Left lung (tissue), 10 donors: ENCODE measurements around the gene HERC6. TPM values are rescaled to one million over a fixed set of nuclear protein-coding genes. Genes with fewer than 3 reads are reported as not detected.
A peak's percentile ranks its signal among the peaks of the same experiment; 100 is the strongest.
"Not testable (repeated sequence)": the region's sequence is repeated elsewhere in the genome, so short reads cannot be mapped to it uniquely, and the experiment has no call there.

Source experiments
- ATAC-seq: fragments of 200-7000 bp; cut with Tn5 transposase; one replicate; pipeline ENCODE4 v1.9.1; 2020; ENCODE audit warnings: moderate library complexity
- DNase-seq, 4 donors: peaks; one replicate each; pipeline ENCODE4 v3.0.0-alpha.2; 2013 to 2020
- H3K27ac ChIP-seq, 2 donors: fragments of 200-600 bp; sonication (generic) in 1 of 2; one replicate each; pipeline versions ENCODE4 v1.5.0 to v1.8.0; 2020 to 2021
- H3K27me3 ChIP-seq, 2 donors: fragments of 200-600 bp; sonication (generic) in 1 of 2; one replicate each; pipeline versions ENCODE4 v1.5.0 to v1.8.0; 2020 to 2021
- H3K36me3 ChIP-seq, 2 donors: fragments of 200-600 bp; sonication (generic) in 1 of 2; one replicate each; pipeline versions ENCODE4 v1.5.0 to v1.8.0; 2020 to 2021
- H3K4me1 ChIP-seq, 2 donors: fragments of 200-600 bp; one replicate each; pipeline ENCODE4 v1.8.0; 2021
- H3K4me3 ChIP-seq, 2 donors: fragments of 200-600 bp; sonication (generic) in 1 of 2; one replicate each; pipeline versions ENCODE4 v1.5.0 to v1.8.0; 2020 to 2021; ENCODE audit warnings: mild to moderate bottlenecking in 1 of 2
- H3K9me3 ChIP-seq, 2 donors: fragments of 200-600 bp; sonication (generic) in 1 of 2; one replicate each; pipeline versions ENCODE4 v1.5.0 to v1.8.0; 2020 to 2021
- CTCF ChIP-seq, 2 donors: fragments of 200-600 bp; sonication (generic) in 1 of 2; IDR thresholded peaks; one replicate each; pipeline versions ENCODE4 v1.5.0 to v1.8.0; 2021; ENCODE audit warnings: antibody characterized with exemption in 2 of 2
- intact Hi-C, 2 donors: fragments of 100-400 bp; cut with DNase I; formaldehyde crosslinking; loops; one replicate each; pipeline versions ENCODE4 v1.11.2 to v1.14.2; 2022
- polyA plus RNA-seq, 6 donors: library from polyadenylated mRNA; unstranded; fragments of 120-200 nt; gene quantifications; one replicate each; pipeline ENCODE4 v1.2.1, GENCODE V29; 2013; ENCODE audit not compliant: insufficient read length in 6 of 6
- total RNA-seq, 2 donors: library from RNA; stranded (reverse); fragmentation: NEBNext Ultra II Directional; extraction: Animal tissue kit (Norgen Biotek cat#: 25700); gene quantifications; one replicate each; pipeline ENCODE4 v1.2.1, GENCODE V29; 2021
- donor health status: DM: no; HTN: yes; CAD: no.
- donor health status: DM: no; HTN: no; CAD: no.

The HERC6 gene
- total and polyA plus RNA-seq, 8 donors: 10.7 to 21.9 (median 13.0) TPM

- no peak for TF ChIP-seq CTCF (IDR thresholded peaks at IDR 0.05)
- Histone ChIP-seq H3K27ac (no peak overlapping the region), H3K9me3 (peaks cover 0 to 2% of the 10 kb centered on the region in 2 donors), H3K4me3 (no peak overlapping the region), H3K36me3 (peaks cover 0 to 29% of the 10 kb centered on the region in 2 donors), H3K27me3 (no peaks in the 10 kb centered on the region), H3K4me1 (no peaks in the 10 kb centered on the region)
- intact Hi-C loops: no loop called here
- DNase-seq: no peak
- ATAC-seq: no peak
Measured at GRCh38 chr4:88445252-88445651, 66.6 kb downstream of the HERC6 start.

- ATAC-seq: peak; percentile 63
- Histone ChIP-seq H3K4me3 (no peak overlapping the region), H3K27ac (no peak overlapping the region), H3K9me3 (peaks cover 0 to 2% of the 10 kb centered on the region in 2 donors), H3K36me3 (peaks cover 0 to 23% of the 10 kb centered on the region in 2 donors), H3K4me1 (no peaks in the 10 kb centered on the region), H3K27me3 (no peaks in the 10 kb centered on the region)
- no peak for TF ChIP-seq CTCF (IDR thresholded peaks at IDR 0.05)
- DNase-seq: peak in 1 of 4 donors; percentile 3
- intact Hi-C loops: no loop called here
Measured at GRCh38 chr4:88446124-88446523, 67.5 kb downstream of the HERC6 start.

- H3K27me3 ChIP-seq: no peaks in the 10 kb centered on the region
- H3K36me3 ChIP-seq: peaks cover 0 to 10% of the 10 kb centered on the region in 2 donors
- no peak overlapping the region for H3K4me3 ChIP-seq
- H3K4me1 ChIP-seq: no peaks in the 10 kb centered on the region
- peaks cover 0 to 2% of the 10 kb centered on the region in 2 donors for H3K9me3 ChIP-seq
- peak in 2 of 4 donors; percentile 17 to 23 for DNase-seq
- H3K27ac ChIP-seq: no peak overlapping the region
- no peak for ATAC-seq
- no peak for TF ChIP-seq CTCF (IDR thresholded peaks at IDR 0.05)
- intact Hi-C loops: no loop called here
Measured at GRCh38 chr4:88447371-88448095, 68.9 kb downstream of the HERC6 start.

- H3K4me3 ChIP-seq, intact Hi-C loops, H3K27me3 ChIP-seq, H3K9me3 ChIP-seq, H3K36me3 ChIP-seq, DNase-seq, H3K4me1 ChIP-seq, H3K27ac ChIP-seq, ATAC-seq: not testable (repeated sequence)
Measured at GRCh38 chr4:88448211-88448765, 69.6 kb downstream of the HERC6 start.

- H3K27ac ChIP-seq: no peak overlapping the region
- intact Hi-C loops: no loop called here
- H3K4me3 ChIP-seq: no peak overlapping the region
- H3K27me3 ChIP-seq: no peaks in the 10 kb centered on the region
- no peaks in the 10 kb centered on the region for H3K9me3 ChIP-seq
- ATAC-seq: no peak
- H3K4me1 ChIP-seq: no peaks in the 10 kb centered on the region
- TF ChIP-seq CTCF (IDR thresholded peaks at IDR 0.05): no peak
- no peaks in the 10 kb centered on the region for H3K36me3 ChIP-seq
- DNase-seq: no peak
Measured at GRCh38 chr4:88448889-88449288, 70.2 kb downstream of the HERC6 start.
